Suprapubic skin (tissue), 4 donors: ENCODE data around the gene DAAM2.

Source experiments
- EP300 ChIP-seq: sonication (generic); formaldehyde crosslinking; IDR thresholded peaks from one replicate; pipeline ENCODE4 v1.6.1; 2017; ENCODE audit warnings: antibody characterized with exemption
- POLR2A ChIP-seq, 2 donors: fragments of 450-650 bp; IDR thresholded peaks; one replicate each; pipeline ENCODE4 v1.6.1; 2017; ENCODE audit warnings: antibody characterized with exemption in 2 of 2, mild to moderate bottlenecking in 2 of 2, moderate library complexity in 2 of 2
- POLR2AphosphoS5 ChIP-seq, 3 donors: sonication (generic); formaldehyde crosslinking; IDR thresholded peaks; one replicate each; pipeline ENCODE4 v1.6.1; 2017; ENCODE audit warnings: antibody characterized with exemption in 3 of 3
- TF ChIP-seq, protein P1 (sequence below), 2 donors: fragments of 200-600 bp in 1 of 2; fragments of 450-650 bp in 1 of 2; sonication (generic) in 1 of 2; IDR thresholded peaks; one replicate each; pipeline ENCODE4 v1.5.1; 2016 to 2019; ENCODE audit warnings: antibody characterized with exemption in 2 of 2, mild to moderate bottlenecking in 1 of 2, moderate library complexity in 1 of 2

DNA sequence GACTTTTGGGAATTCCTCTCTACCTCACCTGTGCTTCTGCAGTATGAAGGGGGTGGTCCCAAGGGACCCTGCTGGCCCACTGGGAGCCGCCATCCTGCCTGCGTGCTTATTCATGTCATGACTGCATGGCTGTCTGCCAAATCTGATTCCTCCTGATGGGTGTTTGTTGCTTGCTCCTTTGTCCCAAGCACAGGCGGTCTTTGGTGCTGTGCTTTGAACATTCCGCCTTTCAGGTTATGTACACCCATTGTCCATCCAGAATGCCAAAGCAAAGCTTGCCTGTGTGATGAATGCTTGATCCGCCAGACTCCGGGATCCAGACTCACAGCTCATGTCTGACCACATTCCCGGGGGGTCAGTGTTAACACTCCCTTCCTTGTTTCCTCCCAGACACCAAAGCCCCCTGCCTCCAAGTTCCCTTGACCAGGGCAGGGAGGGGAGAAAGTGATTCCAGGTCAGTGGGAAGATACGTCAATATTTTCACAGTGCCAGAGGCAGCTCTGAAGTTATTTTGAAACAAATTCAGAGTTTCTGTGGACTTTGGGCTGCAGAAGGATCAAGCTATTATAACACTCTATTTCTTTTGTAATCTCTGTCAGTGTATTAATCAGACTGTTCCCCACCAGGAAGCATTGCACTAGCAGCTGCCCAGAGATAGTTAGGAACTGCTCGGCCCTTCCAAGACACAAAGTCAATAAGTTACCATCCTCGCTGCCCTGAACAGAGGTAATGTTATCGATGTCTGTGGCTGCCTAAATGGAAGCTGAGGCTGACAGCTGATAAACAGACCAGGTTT, 9.5 kb downstream of the DAAM2 start:
- no peak for TF ChIP-seq POLR2A (IDR thresholded peaks at IDR 0.05)
- TF ChIP-seq, protein P1, sequence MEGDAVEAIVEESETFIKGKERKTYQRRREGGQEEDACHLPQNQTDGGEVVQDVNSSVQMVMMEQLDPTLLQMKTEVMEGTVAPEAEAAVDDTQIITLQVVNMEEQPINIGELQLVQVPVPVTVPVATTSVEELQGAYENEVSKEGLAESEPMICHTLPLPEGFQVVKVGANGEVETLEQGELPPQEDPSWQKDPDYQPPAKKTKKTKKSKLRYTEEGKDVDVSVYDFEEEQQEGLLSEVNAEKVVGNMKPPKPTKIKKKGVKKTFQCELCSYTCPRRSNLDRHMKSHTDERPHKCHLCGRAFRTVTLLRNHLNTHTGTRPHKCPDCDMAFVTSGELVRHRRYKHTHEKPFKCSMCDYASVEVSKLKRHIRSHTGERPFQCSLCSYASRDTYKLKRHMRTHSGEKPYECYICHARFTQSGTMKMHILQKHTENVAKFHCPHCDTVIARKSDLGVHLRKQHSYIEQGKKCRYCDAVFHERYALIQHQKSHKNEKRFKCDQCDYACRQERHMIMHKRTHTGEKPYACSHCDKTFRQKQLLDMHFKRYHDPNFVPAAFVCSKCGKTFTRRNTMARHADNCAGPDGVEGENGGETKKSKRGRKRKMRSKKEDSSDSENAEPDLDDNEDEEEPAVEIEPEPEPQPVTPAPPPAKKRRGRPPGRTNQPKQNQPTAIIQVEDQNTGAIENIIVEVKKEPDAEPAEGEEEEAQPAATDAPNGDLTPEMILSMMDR (IDR thresholded peaks at IDR 0.05) = no peak
- TF ChIP-seq POLR2AphosphoS5 (IDR thresholded peaks at IDR 0.05) = no peak
- TF ChIP-seq EP300 = no peak
